SK-N-DZ (cell line): ENCODE data around the gene WSCD1.

Experiments
- DNase-seq: peaks from one replicate; pipeline ENCODE4 v3.0.0-alpha.2; 2015; ENCODE audit warnings: low spot score

The WSCD1 gene

DNA sequence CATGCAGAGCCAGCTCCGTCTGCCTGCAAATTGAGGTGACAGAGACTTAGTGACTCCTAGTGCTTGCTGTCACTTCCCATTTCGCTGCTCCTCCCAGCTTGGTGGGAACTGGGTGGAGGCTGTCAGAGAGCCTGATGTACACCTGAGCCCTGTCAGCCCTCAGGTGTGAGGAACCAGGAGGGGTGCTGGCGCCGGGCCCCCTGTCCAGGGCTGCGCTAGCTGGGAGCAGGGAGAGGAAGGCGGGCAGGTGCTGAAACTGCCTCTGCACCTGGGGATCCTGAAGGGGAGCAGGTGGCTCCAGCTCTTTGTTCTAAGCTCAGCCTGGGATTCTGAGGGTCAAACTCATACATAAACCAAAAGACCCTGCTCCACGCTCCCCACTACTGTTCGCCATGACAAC lies 10.8 kb upstream of the WSCD1 start:
- no peak for DNase-seq

DNA sequence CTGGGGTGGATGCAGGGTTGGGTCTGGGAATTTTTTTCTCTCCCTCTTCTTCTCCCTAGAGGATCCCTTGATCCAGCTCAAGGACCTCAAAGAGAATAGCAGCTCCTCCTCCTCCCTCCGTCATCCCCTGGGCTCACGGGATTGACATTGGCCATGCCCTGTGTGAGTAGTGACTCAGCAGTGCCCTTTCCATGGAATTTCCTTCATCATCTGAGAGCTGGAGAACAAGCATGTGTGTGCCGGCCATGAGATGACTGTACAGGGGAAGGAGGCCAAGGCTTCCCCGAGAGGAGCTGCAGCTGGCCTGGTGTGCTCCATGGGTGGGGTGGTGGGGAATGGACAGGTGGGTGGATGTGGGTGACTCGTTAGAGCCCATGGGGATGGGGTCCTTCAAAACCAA lies 8.9 kb upstream of the WSCD1 start:
- DNase-seq, result no peak

DNA sequence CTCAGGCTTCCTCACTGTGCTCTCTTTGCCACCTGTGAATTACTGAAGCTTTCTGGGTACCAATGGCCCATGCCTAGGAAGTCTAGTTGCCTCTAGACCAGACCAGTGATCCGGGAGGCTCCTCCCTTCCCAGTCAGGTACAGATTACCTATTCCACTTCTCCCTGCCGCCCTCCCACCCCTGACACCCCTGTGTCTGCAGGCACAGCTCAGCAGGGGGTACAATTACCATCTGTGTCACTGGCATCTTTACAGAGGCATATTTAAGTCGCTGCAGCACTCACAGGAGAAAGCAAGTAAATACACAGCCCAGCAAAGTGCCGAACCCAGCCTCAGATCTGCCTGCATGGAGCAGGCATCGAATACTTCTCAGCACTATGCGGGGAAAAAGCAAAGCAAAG lies 5.3 kb upstream of the WSCD1 start:
- no peak for DNase-seq

DNA sequence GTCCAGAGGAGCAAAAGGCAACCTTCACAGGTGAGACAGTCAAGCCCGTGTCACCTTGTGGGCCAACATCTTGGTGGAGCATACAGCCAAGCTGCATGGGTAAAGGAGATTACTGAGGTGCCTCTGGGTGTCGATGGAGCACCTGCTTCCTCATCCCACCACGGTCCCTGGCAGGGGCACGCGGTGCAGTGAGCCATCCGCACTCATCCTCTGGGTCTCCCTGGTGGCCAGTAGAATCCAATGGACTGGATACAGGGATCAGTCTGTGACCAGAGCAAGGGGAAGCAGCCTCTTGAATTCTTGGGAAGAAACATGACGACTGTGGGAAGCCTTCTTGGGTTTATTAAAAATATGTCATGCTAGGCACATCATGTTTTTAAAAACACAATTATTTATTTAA lies 4.8 kb upstream of the WSCD1 start:
- no peak for DNase-seq

DNA sequence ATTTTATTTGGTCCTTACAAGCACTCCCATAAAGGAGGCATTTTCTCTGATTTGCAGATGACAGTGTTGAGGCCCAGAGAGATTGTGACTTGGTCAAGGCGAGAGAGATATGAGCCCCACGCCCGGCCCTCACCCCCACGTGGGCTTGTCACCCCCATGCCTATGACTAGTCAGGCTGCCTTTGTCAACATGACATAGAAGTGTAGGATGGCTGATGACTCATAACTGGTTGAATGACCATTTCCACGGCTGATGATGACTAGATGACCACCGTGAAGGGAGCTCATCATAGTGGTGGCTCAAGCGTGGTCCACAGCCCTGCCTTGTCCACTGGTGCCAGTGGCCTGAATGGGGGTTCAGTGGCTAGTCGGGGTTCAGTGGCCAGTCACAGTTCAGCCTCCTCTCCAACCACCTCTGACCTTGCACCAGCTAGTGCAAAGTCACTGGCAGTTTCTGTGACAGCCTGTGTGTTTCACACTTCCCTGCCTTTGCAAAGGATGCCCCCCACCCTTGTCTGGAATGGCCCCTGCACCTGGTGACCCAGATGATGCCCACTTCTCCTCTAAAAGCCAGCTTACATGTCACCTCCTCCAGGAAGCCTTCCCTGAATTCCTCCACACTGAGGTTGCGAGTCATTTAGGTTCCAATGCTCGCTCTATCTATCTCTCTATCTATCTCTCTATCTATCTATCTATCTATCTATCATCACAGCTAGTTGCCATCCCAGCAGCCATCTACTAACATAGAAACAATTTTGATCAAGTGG lies 3.8 kb upstream of the WSCD1 start:
- no peak for DNase-seq

DNA sequence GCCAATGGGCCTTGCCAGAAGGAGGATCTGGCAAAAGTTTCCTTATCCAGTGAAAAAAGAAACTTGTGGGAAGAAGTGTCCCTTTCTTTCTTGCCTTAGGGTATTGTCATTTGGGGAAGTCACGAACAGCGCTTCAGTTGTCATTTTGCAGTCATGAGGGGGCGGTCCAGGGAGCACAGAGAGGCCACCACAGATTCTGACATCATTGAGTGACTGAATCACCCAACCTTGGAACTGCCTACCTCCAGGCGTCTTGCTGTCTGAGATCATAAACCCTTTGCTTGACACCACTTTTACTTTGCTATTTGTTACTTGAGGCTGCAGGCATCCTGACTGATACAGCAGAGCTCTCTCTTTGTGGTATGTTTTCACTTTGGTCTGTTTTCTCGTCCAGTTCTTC lies 3.1 kb upstream of the WSCD1 start:
- DNase-seq, result no peak

DNA sequence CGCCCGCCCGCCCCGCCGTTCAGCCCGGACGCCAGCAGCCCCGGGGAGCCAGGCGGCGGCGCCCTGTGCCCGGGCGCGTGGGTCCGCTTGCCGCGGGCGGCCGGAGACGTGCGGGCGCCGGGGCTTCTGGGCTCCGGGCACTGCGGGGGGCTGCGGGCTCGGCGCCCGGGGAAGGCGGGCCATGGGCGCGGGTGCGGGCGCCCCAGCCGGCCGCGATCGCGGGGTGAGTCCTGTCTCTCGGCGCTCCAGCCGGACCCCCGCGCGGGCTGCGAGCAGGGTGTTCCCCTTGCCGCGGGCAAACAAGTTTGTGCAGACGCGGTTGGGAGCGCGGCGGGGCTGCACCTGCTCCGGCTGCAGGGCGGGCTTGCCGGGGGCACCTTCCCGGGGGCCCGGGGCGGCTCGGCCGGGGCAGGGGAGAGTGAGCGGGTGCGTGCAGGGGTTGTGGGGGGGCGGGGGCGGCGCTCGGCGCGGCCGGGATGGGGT lies 292 bp downstream of the WSCD1 start:
- DNase-seq, result no peak

DNA sequence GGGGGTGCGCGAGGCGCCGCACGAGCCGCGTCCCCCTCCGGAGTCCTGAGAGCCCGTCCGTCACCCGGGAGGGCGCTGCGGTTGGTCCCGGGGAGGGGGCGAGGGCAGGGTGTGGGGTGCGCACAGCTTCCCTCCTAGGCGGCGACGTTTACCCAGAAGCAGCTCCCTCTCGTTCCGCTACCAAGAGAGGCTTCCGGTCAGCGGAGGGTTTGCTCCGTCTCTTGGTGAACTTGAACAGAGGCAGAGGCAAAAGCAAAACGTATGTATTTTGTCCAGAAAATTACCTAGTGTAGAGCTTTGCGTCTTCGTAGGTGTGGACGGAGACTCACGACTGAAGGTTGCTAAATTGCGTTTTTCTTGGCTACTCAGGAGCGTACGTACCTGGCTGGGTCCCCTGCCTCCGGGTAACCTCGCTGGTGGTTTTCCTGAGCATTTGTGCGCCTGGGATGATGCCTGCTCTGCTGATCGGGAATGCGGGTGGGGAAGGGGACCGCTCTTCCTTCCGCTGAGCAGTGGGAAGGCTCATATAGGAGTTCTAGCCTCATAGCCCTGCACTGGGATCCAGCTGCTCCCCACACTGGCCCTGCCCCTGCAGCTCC lies 833 bp downstream of the WSCD1 start:
- no peak for DNase-seq

DNA sequence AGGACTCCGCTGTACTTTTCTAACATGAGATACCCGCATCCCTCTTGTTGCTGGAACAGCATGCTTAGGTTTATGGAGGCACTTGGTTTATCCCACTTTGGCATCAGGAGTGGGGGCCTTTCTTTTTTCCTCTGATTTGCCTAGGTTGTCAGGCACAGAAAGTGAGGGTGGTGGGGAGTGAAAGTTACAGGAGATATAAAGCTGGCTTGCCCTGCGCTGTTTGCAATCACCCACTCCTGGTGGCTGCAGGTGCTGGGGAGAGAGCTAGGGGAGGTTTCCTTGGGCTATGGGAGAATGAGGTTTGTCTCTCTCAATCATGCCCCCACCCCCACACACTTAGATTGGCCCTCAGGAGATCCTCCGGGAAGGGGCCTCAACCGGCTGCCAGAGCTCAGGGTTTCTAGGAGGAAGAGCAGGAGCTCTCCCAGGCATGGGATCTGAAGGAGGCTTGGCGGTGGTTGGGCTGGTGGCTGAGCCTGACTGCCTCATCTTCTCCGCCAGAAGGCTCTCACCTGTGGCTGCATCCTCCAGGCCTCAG lies 1.4 kb downstream of the WSCD1 start:
- DNase-seq, result no peak

DNA sequence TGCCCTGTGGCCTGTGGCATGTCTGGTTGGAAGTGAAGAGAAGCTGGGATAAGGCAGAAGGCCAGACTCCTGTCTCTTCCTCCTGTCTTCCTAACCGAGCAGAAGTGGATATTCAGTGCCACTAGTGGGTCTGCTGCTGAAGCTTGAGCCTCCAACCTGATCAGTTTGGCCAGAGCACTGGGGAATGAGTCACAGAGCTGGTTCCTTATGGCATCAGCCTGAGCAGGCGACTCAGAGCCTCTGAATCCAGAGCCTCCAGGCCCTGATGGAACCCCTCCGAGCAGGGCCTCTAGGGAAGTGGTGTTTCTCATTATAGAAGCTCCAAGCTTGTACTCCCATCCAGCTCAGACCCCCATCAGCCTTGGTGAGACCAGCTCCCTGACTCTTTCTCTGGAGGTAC lies 2.0 kb downstream of the WSCD1 start:
- no peak for DNase-seq

DNA sequence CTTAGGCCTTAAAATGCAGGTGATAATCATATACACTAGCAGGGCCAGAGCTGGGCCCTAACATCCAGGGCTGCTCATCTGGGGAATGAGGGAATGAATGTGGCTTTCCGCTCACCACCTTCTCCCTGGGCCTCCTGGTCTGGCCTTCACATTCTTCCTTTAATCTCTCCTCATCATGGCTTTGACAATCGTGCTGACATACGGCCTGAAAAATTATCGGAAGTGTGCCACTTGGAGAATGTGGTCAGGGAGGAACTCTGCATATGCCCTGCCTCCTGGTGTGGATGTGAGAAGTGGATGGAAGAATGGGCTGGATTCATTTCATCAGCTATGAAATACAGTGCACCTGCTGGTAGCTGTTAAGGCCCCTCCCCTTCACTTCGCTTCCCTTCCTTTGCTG lies 2.4 kb downstream of the WSCD1 start:
- DNase-seq, result no peak

DNA sequence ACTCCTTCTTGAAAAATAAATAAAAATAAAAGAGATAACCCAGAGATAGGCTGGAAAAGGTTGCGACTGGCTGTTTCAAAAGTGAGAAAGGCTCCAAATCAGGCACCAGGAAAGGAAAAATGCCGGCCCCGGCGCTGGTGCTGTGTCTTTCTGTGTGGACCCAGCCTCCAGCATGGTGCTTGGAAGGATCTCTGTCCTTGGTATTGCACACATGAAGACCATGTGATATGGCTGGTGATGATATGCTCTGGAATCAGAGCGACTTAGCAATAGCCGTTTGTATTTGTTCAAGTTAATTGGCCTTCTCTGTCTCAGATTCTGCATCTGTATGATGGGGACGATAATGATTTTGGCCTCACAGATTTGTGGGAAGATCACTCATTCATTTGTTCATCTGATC lies 3.4 kb downstream of the WSCD1 start:
- DNase-seq, result no peak

DNA sequence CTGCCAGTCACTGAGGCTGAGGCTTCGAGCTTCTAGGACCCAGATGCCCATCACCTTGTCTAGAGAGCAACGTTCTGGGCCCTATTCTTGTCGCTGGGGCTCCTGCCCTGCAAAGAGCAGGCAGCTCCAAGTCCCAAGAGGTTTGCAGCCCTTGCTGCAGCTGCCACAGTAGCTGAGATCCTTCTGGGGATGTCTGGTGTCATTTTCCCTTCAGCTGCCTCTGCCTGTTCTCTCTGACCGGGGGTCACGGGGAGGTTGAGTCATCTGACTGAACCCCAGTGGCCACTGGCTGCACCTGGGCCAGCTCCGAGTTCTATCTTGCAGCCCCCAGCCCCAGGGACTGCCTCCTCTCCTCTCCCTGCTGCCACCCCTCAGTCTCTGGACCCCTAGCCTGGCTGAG lies 4.9 kb downstream of the WSCD1 start:
- no peak for DNase-seq

DNA sequence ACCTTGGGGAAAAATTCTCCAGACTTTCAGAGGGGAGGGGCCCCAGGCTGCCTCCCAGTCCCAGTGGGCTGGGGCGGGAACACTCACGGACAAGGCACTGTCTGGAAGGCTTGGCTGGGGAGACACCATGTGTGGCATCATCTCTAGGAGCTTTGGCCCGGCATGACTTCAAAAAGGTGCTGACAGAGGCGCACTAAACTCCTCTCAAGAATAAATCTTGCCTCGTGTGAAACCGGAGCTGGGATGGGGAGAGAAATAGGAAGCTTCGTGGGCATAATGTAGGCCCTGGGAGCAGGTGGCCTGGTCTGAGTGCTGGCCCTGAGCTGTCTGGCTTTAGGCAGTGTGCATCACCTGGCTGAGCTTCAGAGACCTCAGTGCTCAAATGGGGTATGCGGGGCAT lies 5.7 kb downstream of the WSCD1 start:
- no peak for DNase-seq

DNA sequence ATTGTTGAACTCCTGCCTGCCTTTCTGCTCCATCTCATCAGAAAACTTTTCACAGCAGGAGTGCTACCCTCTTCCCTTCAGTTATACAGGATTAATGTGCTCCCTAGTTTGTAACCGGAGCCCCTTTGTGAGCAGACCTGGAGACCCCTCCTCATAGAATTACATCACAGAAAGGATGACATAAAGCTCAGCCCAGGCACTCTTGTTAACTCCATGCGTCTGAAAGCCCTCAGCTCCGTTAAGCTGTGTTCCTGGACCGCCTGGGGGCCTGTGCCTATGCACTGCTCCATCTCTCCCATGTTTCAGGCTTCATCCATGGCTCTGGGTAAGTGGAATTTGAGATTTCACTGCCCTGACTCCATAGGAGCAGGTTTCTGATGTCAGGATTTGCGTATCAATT lies 7.6 kb downstream of the WSCD1 start:
- no peak for DNase-seq

DNA sequence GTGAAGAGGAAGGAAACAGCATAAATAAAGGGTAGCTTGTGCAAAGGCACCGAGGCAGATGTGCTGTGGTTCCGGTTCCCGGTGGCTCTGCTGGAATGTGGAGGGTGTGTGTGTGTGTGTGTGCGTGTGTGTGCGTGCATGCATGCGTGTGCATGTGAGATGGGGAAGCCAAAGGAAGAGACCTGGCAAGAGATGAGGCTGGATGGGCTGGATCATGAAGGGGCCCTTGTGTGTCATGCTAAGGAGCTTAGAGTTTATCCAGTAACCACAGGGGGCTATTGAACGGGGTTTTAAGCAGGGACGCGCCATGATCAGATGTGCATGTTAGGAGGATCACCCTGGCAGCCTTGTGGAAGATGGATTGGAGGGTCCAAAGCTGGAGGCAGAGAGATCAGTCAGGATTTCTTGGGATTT lies 8.3 kb downstream of the WSCD1 start:
- DNase-seq, result no peak

DNA sequence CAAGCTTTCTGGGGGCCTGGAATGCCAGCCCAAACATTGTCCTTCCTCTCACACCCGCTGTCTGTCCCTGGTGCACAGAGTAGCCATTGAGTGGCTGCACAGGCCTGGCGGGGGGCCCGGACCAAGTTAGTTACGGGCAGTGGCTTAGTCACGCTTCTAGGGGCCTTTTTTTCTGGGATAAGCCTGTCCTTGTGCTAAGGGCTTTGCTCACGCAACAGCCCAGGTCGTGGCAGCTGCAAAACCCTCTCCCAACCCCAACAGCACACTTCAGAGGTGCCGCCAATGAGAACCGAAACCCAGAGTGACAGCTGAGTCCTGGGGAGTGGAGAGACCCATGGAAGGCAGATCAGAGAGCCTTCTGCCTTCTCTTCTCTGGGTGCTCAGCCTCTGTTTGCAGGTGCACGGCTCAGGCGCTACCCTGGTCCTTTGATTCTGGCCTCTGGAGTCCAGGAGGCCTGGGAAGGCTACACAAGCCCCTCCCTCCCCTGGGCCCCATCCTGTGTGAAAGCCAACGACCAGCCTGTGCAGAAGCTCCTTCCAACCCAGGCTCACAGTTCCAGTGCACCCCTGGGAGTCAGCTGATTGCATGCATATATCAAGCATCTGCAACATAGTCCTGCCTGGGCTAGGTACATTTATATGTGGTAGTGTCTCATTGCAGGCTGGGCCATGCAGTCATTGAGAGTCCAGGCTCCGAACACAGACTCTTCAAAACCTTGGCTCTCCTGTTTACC lies 9.1 kb downstream of the WSCD1 start:
- no peak for DNase-seq

DNA sequence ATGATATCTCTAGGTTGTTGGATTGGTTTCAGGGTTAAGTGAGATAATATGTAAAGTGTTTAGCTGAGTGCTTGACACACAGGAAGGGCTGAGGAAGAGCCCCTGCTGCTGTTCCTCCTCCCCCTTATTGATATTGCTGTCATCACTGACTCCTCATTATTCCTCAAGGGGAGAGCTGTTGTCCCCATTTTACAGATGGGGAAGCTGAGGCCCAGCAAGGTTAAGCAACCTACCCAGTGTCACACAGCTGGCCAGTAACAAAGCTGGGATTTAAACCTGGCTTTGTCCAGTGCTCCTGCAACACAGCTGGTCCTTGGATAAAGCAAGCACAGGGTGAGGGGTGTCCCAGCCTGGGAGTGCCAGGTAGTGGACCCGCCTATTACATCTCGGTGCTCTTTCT lies 9.8 kb downstream of the WSCD1 start:
- no peak for DNase-seq

DNA sequence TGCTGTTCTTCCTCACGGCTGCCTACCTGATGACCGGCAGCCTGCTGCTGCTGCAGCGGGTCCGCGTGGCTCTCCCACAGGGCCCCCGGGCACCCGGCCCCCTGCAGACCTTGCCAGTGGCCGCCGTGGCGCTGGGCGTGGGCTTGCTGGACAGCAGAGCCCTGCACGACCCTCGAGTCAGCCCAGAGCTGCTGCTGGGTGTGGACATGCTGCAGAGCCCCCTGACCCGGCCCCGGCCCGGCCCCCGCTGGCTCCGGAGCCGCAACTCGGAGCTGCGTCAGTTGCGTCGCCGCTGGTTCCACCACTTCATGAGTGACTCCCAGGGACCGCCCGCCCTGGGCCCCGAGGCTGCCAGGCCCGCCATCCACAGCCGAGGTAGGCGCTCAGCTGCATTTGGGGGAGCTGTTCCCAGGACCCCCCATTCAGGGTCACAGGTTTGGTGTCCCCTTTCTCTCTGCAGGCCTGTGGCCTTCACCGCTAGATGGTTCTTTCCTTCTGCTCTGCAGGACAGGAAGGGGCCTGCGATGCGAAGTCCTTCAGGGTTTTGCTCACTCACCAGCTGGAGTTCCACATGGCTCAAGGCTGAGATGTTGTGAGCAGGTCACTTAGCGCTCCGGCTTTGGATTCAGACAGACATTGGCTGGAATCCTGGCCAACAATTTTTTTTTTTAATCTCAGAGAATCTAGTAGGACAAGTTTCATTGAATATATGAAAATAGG lies 10.7 kb downstream of the WSCD1 start:
- DNase-seq, result no peak

DNA sequence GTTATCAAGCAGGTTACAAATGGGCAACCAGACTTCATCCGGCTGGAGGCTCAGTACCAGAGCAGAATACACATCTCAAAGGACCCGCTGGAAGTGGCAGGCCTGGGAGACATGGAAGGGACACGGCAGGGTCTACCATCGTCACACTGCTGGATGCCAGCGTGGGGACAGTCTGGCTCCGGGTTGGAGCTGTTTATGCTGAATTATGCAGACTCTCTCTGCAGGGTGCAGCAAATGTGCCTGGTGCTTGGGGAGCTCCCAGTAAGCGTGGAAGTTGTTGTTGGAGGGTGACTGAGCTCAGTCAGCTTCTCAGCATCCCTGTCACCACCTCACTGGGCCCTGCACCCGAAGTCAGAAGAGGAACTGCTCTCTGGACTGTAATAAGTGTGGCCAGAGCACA lies 12.2 kb downstream of the WSCD1 start:
- no peak for DNase-seq

DNA sequence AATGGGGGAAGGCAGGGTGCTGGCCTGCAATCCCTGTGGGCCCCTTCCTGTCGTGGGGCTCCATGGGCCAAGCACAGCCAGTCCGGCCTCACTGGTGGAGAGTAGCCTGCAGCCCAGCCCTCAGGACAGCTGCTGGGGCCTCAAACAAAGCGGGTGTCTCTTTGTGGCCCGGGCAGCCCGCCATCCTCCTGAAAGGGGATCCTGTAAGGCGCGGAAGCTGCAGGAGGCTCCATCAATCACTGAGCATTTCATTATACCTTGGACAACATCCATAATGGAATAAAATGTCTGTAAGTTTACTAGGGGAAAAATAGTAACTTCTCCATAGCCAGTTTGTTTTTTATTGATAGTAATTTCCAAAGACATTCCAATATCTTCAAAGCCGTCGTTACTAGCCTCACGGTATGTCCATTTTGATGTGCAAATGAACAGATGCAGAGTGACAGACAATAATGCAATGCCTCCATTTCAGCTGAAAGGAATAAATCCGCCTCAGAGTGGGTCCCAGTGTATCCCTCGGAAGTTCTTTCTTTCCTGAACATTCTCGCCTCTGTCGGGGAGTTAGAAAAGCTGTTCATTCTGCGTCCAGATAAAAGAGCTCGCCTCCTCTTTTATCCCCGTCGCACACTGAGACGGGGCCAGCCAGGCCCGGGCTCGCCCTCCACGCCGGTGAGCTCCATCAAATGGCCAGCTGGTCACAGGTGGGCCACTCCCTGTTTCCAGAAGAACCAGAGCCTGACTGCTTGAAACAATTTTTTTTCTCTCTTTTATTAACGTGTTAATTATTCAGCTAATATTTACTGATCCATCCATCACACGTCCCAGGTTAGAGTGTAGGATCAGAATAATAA lies 14.4 kb downstream of the WSCD1 start:
- DNase-seq, result no peak
